ENCODE measurements around the gene LGI4. TPM values are rescaled to one million over a fixed set of nuclear protein-coding genes. Genes with fewer than 3 reads are reported as not detected.

Gene LGI4
- total RNA-seq, 1 donor from 2014 or later = 0.10 TPM

GRCh38 chr19:35177377-35178274, 42.8 kb upstream of the LGI4 start:
- Mint-ChIP-seq H3K27me3 (ENCODE audit: unreplicated experiment) (no peaks in the 10 kb centered on the region), H3K4me1 (ENCODE audit: unreplicated experiment) (no peaks in the 10 kb centered on the region), H3K27ac (ENCODE audit: unreplicated experiment) (no peak overlapping the region), H3K4me3 (ENCODE audit: unreplicated experiment) (peak overlapping the region; percentile 44), H3K9me3 (ENCODE audit: unreplicated experiment) (no peaks in the 10 kb centered on the region), H3K36me3 (ENCODE audit: low read depth, unreplicated experiment) (peaks cover 5% of the 10 kb centered on the region)
- no peak for DNase-seq (ENCODE audit: low spot score)
- TF ChIP-seq, protein P1, sequence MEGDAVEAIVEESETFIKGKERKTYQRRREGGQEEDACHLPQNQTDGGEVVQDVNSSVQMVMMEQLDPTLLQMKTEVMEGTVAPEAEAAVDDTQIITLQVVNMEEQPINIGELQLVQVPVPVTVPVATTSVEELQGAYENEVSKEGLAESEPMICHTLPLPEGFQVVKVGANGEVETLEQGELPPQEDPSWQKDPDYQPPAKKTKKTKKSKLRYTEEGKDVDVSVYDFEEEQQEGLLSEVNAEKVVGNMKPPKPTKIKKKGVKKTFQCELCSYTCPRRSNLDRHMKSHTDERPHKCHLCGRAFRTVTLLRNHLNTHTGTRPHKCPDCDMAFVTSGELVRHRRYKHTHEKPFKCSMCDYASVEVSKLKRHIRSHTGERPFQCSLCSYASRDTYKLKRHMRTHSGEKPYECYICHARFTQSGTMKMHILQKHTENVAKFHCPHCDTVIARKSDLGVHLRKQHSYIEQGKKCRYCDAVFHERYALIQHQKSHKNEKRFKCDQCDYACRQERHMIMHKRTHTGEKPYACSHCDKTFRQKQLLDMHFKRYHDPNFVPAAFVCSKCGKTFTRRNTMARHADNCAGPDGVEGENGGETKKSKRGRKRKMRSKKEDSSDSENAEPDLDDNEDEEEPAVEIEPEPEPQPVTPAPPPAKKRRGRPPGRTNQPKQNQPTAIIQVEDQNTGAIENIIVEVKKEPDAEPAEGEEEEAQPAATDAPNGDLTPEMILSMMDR (IDR thresholded peaks at IDR 0.05; ENCODE audit: unreplicated experiment) = no peak

- H3K36me3 Mint-ChIP-seq (ENCODE audit: low read depth, unreplicated experiment) = peaks cover 5% of the 10 kb centered on the region
- H3K27me3 Mint-ChIP-seq (ENCODE audit: unreplicated experiment) = no peaks in the 10 kb centered on the region
- H3K4me1 Mint-ChIP-seq (ENCODE audit: unreplicated experiment) = no peaks in the 10 kb centered on the region
- no peak overlapping the region for H3K27ac Mint-ChIP-seq (ENCODE audit: unreplicated experiment)
- DNase-seq (ENCODE audit: low spot score) = no peak
- no peak overlapping the region for H3K4me3 Mint-ChIP-seq (ENCODE audit: unreplicated experiment)
- no peaks in the 10 kb centered on the region for H3K9me3 Mint-ChIP-seq (ENCODE audit: unreplicated experiment)
- TF ChIP-seq, protein P1 (IDR thresholded peaks at IDR 0.05; ENCODE audit: unreplicated experiment) = no peak
These were observed 41.3 kb upstream of the LGI4 start for GRCh38 chr19:35176181-35176570.

- H3K27ac Mint-ChIP-seq (ENCODE audit: unreplicated experiment) = no peak overlapping the region
- H3K4me3 Mint-ChIP-seq (ENCODE audit: unreplicated experiment) = no peak overlapping the region
- no peaks in the 10 kb centered on the region for H3K4me1 Mint-ChIP-seq (ENCODE audit: unreplicated experiment)
- no peaks in the 10 kb centered on the region for H3K27me3 Mint-ChIP-seq (ENCODE audit: unreplicated experiment)
- no peak for DNase-seq (ENCODE audit: low spot score)
- no peaks in the 10 kb centered on the region for H3K9me3 Mint-ChIP-seq (ENCODE audit: unreplicated experiment)
- H3K36me3 Mint-ChIP-seq (ENCODE audit: low read depth, unreplicated experiment) = peaks cover 5% of the 10 kb centered on the region
- TF ChIP-seq, protein P1 (IDR thresholded peaks at IDR 0.05; ENCODE audit: unreplicated experiment) = no peak
These were observed 39.4 kb upstream of the LGI4 start for GRCh38 chr19:35174226-35174625.

- Mint-ChIP-seq H3K27ac (ENCODE audit: unreplicated experiment) (no peak overlapping the region), H3K4me1 (ENCODE audit: unreplicated experiment) (no peaks in the 10 kb centered on the region), H3K36me3 (ENCODE audit: low read depth, unreplicated experiment) (peaks cover 4% of the 10 kb centered on the region), H3K4me3 (ENCODE audit: unreplicated experiment) (no peak overlapping the region), H3K9me3 (ENCODE audit: unreplicated experiment) (no peaks in the 10 kb centered on the region), H3K27me3 (ENCODE audit: unreplicated experiment) (no peaks in the 10 kb centered on the region)
- TF ChIP-seq, protein P1 (IDR thresholded peaks at IDR 0.05; ENCODE audit: unreplicated experiment) = no peak
- DNase-seq (ENCODE audit: low spot score) = no peak
These were observed 36.9 kb upstream of the LGI4 start for GRCh38 chr19:35171730-35172129.

DNA sequence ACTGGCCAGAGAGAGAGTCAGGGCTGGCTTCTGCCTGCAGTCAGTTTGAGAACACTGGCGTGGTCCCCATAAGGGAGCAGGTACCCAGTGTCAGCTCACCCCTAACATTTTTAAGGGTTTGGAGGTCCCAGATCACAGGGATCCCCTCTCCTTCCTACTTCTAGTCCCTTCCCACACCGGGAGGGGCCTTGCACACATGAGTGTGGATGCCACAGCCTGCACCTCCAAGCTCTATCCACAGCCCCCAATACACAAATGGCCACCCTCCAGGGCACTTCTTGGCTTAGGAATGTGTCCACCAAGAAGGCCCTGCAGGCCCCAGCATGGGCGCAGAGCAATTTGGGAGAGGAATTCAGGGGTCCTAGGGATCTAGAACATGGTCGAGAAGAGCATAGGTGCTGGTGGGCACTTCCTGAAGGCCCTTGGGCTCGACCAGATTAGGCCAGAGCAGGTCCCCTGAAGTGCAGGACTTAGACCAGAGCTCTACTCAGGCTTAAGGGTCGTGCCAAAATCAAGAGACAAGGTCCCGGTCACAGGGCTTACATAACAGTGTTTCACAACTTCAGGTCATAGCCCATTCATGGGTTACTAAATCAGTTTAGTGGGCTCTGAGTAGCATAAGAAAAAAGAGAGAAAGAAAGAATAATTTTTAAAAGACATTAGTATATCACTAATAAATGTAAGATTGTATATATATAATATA, 35.7 kb upstream of the LGI4 start:
- no peaks in the 10 kb centered on the region for H3K27me3 Mint-ChIP-seq (ENCODE audit: unreplicated experiment)
- no peaks in the 10 kb centered on the region for H3K9me3 Mint-ChIP-seq (ENCODE audit: unreplicated experiment)
- peaks cover 16% of the 10 kb centered on the region for H3K36me3 Mint-ChIP-seq (ENCODE audit: low read depth, unreplicated experiment)
- no peak for DNase-seq (ENCODE audit: low spot score)
- TF ChIP-seq, protein P1 (IDR thresholded peaks at IDR 0.05; ENCODE audit: unreplicated experiment) = no peak
- H3K4me1 Mint-ChIP-seq (ENCODE audit: unreplicated experiment) = no peaks in the 10 kb centered on the region
- no peak overlapping the region for H3K27ac Mint-ChIP-seq (ENCODE audit: unreplicated experiment)
- no peak overlapping the region for H3K4me3 Mint-ChIP-seq (ENCODE audit: unreplicated experiment)
